HepG2 (cell line): ENCODE measurements around the gene RAC2. TPM values are rescaled to one million over a fixed set of nuclear protein-coding genes. Genes with fewer than 3 reads are reported as not detected.

Experiments
- EHMT2 ChIP-seq: fragments of 200-600 bp; sonication (generic); IDR thresholded peaks from 2 replicates; pipeline ENCODE4 v1.7.0; 2017; ENCODE audit warnings: antibody characterized with exemption, low read depth, low read length, borderline replicate concordance
- HNF4A ChIP-seq: sonication (generic); formaldehyde crosslinking; IDR thresholded peaks from 2 replicates; pipeline ENCODE4 v1.4.0; 2020; ENCODE audit warnings: missing genetic modification reagents
- JUND ChIP-seq: sonication (generic); formaldehyde crosslinking; IDR thresholded peaks from 2 replicates; pipeline ENCODE4 v1.8.0; 2022; ENCODE audit warnings: mild to moderate bottlenecking, missing genetic modification reagents
- KLF11 ChIP-seq: IDR thresholded peaks from 2 replicates; pipeline ENCODE4 v1.6.1; 2016; ENCODE audit warnings: missing compliant biosample characterization
- MBD4 ChIP-seq: IDR thresholded peaks from 2 replicates; pipeline ENCODE4 v1.6.1; 2012; ENCODE audit warnings: low read length, inconsistent platforms, borderline replicate concordance
- PHF20 ChIP-seq: sonication (generic); formaldehyde crosslinking; IDR thresholded peaks from 2 replicates; pipeline ENCODE4 v1.5.0; 2020; ENCODE audit warnings: mild to moderate bottlenecking, missing genetic modification reagents
- SALL1 ChIP-seq: sonication (generic); formaldehyde crosslinking; IDR thresholded peaks from 2 replicates; pipeline ENCODE4 v1.8.0; 2022; ENCODE audit warnings: mild to moderate bottlenecking, missing genetic modification reagents
- SETDB1 ChIP-seq: sonication (generic); formaldehyde crosslinking; IDR thresholded peaks from 2 replicates; pipeline ENCODE4 v1.5.1; 2020; ENCODE audit warnings: missing genetic modification reagents, mild to moderate bottlenecking, borderline replicate concordance
- THAP9 ChIP-seq: sonication (generic); formaldehyde crosslinking; IDR thresholded peaks from 2 replicates; pipeline ENCODE4; 2020; ENCODE audit warnings: missing genetic modification reagents, mild to moderate bottlenecking, borderline replicate concordance
- TOPORS ChIP-seq: sonication (generic); formaldehyde crosslinking; IDR thresholded peaks from 2 replicates; pipeline ENCODE4 v1.8.0; 2023; ENCODE audit warnings: mild to moderate bottlenecking, missing genetic modification reagents
- U2AF1 ChIP-seq: fragments of 200-400 bp; formaldehyde crosslinking; optimal IDR thresholded peaks from 2 replicates; pipeline ENCODE3; 2017; ENCODE audit warnings: mild to moderate bottlenecking, low read depth, low read length
- ZBTB40 ChIP-seq, 2 experiments: fragments of 450-650 bp in 1 of 2; sonication (generic) in 1 of 2; formaldehyde crosslinking in 1 of 2; IDR thresholded peaks; 2 replicates each; pipeline versions ENCODE4 v1.6.1 to v1.8.0; 2016 to 2022; ENCODE audit warnings: antibody characterized with exemption in 1 of 2, mild to moderate bottlenecking in 1 of 2, missing genetic modification reagents in 1 of 2
- ZMYM3 ChIP-seq: sonication (generic); formaldehyde crosslinking; IDR thresholded peaks from 2 replicates; pipeline ENCODE4 v1.5.1; 2020; ENCODE audit warnings: mild to moderate bottlenecking, missing genetic modification reagents
- ZNF747 ChIP-seq: sonication (generic); formaldehyde crosslinking; IDR thresholded peaks from 2 replicates; pipeline ENCODE4 v1.8.1; 2023; ENCODE audit warnings: missing genetic modification reagents, mild to moderate bottlenecking, borderline replicate concordance
- ZNF773 ChIP-seq: sonication (generic); formaldehyde crosslinking; IDR thresholded peaks from 2 replicates; pipeline ENCODE4 v1.4.0; 2020; ENCODE audit warnings: missing genetic modification reagents, borderline replicate concordance
- ZSCAN9 ChIP-seq: IDR thresholded peaks from 2 replicates; pipeline ENCODE4 v1.6.1; 2016; ENCODE audit warnings: borderline replicate concordance
- polyA plus RNA-seq, 8 experiments: library from polyadenylated mRNA; depleted of rRNA in 3 of 8; stranded (reverse) in 7 of 8; unstranded in 1 of 8; fragments of >200 nt; fragmentation: Illumina TruSeq in 4 of 8; extraction: Trizol in 4 of 8; gene quantifications; 2 replicates each; pipeline versions ENCODE4 v1.2.1 to v1.2.3, GENCODE V29; 2011 to 2016; ENCODE audit warnings: low read depth in 4 of 8, missing spikeins in 1 of 8, mixed read lengths in 1 of 8; ENCODE audit not compliant: insufficient read depth in 1 of 8
- total RNA-seq, 5 experiments: library from RNA; depleted of rRNA; stranded (reverse); fragments of >200 nt; fragmentation: Illumina TruSeq; extraction: Trizol; gene quantifications; 2 replicates each; pipeline ENCODE4 v1.2.3, GENCODE V29; 2016; ENCODE audit warnings: low read depth in 1 of 5

Gene RAC2
- total and polyA plus RNA-seq, 2 of the 13 experiments (the other 11 are each of a cell fraction or from before 2014, with no cell fraction given) = 0.73 TPM; not detected in 1

- TF ChIP-seq JUND = no peak
- 0 out of 2 replicates have a peak, but pooled peaks have one; percentile 31 for TF ChIP-seq ZNF747 (CRISPR knock-in tag)
- TF ChIP-seq KLF11 (CRISPR knock-in tag) = no peak
- TF ChIP-seq ZNF773 = no peak
- no peak for TF ChIP-seq EHMT2
- no peak for TF ChIP-seq MBD4
- no peak for TF ChIP-seq ZBTB40 (IDR thresholded peaks at IDR 0.05)
- TF ChIP-seq ZBTB40 (CRISPR knock-in tag; IDR thresholded peaks at IDR 0.05) = no peak
- no peak for TF ChIP-seq PHF20 (CRISPR knock-in tag)
- no peak for TF ChIP-seq U2AF1
- peak; percentile 91 for TF ChIP-seq ZMYM3 (CRISPR knock-in tag)
- TF ChIP-seq THAP9 (CRISPR knock-in tag) = 0 out of 2 replicates have a peak, but pooled peaks have one; percentile 24
- TF ChIP-seq SETDB1 (CRISPR knock-in tag) = no peak
- TF ChIP-seq SALL1 (CRISPR knock-in tag) = 0 out of 2 replicates have a peak, but pooled peaks have one; percentile 22
- TF ChIP-seq HNF4A (CRISPR knock-in tag) = no peak
- no peak for TF ChIP-seq ZSCAN9 (CRISPR knock-in tag)
- TF ChIP-seq TOPORS (CRISPR knock-in tag) = no peak
Observed at GRCh38 chr22:37230673-37231405, 13.2 kb downstream of the RAC2 start (continued).
